Measurements from ENCODE around the gene WHAMM.
"Not testable (repeated sequence)": the region's sequence is repeated elsewhere in the genome, so short reads cannot be mapped to it uniquely, and the experiment has no call there.

WHAMM gene

DNA sequence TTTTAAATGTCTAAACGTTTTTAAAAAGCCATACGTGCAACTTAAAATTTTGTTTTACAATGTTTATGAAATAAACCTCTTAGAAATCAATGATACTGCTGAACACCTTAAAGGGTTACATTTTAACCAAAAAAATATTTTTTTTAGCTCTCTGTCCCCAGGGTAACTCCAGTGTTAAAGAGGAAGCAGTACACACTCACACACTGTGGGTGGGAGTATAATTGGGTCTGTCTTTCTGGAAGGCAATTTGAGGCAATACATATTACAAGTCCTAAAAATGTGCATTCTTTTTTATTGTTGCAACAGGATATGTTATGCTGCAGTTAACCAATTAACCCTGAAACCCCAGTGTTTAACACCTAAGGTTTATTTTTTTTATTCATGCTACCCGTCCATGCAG, 34.1 kb downstream of the WHAMM start:
- DNase-seq, result no peak

DNA sequence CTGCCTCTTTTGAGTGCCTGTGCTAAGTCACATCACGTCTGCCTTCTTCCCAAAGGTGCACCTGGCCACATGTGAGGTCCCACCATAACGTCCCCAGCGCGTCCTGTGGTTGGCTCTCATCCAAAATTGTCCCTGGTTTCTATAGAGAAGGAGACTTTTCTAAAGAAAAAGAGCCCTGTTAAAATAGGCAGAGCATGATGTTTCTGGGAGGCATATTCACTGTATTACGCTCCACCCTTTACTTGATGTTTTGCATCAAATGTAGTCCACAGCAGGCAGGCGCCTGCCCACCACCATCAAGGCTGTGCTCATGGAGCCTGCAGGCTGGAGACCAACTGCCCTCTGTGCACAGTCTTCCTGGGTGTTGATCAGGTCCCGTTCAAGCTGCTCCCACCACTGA, 36.3 kb downstream of the WHAMM start:
- no peak for DNase-seq

DNA sequence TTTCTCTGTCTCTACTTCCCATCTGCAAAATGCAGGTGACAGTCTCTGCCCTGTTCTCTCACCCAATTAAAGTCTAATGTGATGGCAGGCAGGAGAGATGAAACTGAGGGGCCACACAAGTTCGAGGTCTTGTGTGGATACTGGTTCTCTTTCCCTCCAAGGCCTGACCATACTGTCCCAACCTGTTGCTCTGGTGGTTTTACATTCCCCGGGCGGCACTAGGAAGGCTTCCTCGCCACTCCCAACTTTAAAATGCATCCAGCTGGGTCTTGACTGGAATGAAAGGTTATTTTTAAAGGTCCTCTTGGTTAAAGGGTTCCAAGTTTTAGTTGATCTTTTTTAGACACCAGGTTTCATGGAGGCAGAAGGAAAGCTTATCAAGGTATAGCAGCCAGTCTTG, 37.2 kb downstream of the WHAMM start:
- DNase-seq, result no peak

DNA sequence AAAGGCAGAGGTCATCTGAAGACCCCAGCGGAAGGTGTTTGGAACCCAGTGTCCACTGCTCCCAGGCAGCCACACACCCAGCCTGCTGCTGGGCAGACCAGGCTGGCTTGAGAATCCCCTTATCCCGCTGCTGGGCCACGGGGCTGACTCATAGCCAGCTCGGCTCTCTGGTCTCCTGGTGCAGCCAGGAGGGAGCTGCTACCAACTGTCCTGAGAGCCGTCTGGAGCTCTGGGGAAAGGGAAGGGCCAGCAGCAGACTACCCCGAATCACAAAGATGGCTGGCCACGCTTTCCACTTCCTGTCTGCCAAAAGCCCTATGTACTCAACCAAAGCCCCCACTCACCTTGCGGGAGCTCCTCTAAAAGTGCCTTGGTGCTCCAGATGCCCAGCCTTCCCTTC, 38.3 kb downstream of the WHAMM start:
- DNase-seq, result no peak

DNA sequence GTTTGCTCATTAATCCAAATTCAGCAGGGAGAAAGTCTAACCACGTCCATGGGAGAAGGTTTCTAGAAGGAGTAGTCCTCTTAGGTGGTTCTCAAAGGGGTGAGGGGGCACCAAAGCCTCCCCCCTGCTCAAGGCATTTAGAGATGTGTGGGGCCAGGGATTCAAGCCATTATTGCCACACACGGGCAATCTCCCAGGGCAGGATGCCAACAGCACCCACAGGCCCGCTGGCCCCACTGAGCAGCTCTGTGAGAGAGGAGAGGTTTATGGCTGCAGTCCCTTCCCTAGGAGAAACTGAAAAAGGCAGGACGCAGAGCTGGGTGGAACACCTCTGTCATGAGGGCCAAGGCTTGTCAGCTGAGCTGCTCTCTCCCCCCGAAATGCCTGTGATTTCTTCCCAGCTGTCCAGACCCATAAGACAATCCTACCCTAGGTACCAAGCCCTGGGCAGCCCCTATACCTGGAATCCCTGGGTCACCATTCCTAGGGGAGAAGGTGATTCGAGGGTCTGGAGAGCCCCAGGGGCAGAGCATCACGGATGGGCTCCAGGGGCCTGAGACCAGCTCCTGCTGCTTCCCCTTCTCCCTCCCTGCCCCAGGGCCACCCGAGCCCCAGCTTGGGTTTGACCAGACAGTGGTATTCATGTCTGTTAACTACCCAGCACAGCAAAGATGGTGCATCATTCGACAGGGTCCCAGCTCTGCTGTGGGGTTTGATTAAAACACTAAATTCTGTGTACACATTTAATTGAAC, 39.0 kb downstream of the WHAMM start:
- DNase-seq, result no peak

DNA sequence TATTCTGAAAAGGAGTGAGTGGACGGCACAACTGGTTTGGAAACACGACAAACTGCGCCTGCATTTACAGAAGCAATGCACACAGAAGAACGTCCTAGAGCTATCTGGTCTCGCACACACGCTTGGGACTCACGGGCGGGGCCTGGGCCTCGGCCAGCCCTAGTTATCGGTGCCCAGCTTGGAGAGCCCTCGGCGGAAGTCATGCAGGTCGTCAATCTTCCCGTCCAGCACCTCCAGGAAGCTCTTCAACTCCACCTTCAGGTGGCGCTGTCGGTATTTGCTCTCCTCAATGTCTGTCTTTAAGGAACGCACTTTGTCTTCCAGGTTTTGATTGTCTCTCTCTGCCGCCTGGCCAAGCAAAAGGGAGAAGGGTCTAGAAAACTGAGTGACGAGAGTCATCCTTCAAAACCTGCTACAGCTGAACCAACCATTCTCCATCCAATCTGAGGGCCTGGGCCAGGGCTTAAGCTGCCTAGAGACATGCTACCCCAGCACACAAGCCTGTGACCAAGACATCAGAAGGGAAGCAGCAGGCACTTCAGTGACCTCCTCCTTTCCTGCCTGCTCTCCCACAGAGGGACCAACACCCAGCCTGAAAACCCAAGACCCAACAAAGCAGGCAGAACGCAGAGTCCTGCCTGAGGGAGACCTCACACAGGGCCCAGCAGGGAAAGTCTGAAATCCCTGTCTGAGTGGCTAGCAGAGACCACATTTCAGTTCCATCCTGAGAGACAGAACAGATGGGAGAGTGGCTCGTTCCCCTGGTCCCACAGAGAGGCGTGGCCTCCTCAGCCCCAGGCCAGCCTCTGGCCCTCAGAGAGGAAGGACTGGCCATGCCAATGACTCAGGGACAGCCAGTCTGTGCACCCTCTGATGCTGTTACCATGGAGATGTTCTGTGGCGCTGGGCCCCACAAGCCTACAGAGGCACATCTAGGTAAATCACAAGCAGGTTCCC, 40.4 kb downstream of the WHAMM start:
- peak; percentile 59 for DNase-seq

DNA sequence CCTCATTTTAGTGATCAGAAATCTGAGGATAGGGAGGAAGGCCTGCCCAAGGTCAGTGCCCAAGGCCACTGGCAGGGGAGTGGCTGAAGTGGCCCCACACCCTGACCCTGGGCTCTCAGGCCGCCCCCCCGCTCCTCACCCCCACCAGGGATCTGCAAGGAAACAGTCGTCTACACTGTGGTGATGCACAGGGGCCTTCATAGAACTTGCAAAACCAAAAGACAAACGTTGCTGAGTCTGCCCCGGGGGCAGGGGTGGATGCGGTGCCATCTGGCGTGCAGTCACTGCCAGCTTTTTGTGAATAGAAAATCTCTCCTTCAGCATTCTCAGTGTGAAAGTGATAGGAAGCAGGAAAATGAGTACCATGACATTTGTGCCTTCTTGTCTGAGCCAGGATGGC, 41.3 kb downstream of the WHAMM start:
- no peak for DNase-seq

DNA sequence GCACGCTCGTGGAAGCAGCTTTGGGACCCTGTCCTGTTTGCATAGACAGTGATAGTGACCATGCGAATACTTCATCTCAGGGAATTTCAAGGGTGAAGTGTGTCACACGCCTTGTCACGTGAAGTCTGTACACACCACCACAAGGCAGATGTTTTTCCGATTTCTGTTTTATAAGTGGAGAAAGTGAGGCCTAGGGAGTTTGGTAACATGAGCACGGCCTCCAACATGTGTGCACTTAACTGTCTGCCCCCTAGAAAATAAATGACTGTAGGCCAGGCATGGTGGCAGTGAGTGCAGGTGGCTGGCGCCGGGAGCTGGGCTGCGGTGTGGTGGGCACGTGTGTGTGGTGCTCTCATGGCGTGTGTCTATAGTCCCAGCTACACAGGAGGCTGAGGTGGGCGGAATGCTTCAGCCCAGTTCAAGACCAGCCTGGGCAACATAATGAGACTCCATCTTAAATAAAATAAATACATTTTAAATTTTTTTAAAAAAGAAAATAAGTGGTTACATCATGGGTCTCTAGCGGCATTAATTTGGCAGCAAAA, 42.0 kb downstream of the WHAMM start:
- DNase-seq, result no peak

DNA sequence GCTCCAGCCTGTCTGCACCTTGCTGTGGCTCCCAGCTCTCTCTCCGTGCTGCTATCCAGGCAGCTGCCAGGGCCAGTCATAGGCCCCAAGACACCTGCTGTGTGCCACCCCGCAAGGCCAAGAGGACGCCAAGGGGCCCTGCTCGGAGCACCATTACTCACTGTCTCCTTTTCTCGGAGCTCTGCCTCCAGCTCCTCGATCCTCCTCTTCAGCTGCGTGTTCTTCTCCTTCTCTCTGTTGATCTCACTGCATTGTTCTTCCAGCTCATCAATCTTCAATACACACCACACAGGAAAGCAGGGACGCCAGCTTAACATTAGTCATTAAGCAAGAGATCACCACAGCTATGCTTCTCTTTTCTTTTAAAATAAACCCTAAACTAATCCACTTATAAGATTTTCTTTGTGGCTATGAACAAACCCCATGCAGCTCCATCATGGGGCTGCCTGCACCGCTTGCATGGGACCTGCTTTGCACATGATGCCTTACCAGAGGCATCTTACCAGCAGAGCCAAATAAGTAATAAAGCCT, 42.6 kb downstream of the WHAMM start:
- no peak for DNase-seq

DNA sequence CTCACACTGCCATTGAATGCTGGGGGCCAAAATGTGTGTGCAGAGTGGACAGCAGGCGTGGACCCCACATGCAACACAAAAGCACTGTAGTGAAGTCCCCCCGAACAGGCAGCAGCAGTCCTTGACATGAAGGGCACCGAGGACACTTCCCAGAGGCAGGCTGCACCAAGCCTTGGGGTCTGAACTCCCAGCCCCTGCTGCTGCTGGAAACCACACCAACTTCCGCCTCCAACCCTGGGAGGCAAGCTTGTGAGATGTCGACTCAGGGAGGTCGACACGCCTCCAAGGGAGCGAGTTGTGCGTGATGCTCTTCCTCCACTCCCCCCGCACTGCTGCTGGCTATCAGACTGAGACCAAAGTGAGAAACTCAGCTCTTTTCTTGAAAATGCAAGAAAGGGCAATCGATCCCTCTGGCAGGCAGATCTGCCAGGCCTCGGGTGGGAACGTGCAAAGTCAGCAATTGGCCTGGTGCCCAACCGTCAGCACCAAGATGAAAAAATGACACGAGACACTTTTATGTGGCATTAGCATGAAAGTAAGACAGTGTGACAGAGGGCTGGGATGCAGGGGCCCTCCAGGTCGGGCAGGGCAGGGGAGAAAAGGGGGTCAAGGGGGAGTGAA, 43.6 kb downstream of the WHAMM start:
- no peak for DNase-seq

DNA sequence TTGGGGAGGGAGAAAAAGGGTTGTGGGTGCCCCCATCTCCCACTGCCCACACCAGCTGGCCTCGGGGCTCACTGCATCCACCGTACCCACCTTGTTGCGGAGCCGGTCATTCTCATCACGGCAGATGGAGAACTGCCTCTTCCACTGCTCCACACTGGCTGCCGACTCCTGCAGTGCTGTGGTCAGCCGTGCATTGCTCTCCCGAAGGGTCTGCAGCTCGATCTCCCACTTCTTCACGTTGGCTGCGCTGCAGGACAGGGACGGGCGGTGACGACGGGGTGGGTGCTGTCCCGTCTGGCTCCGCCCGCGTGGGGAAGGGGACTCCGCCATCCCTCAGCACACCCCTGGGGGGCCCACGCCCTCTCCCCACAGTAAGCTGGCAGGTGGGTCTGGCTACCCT, 45.1 kb downstream of the WHAMM start:
- no peak for DNase-seq

DNA sequence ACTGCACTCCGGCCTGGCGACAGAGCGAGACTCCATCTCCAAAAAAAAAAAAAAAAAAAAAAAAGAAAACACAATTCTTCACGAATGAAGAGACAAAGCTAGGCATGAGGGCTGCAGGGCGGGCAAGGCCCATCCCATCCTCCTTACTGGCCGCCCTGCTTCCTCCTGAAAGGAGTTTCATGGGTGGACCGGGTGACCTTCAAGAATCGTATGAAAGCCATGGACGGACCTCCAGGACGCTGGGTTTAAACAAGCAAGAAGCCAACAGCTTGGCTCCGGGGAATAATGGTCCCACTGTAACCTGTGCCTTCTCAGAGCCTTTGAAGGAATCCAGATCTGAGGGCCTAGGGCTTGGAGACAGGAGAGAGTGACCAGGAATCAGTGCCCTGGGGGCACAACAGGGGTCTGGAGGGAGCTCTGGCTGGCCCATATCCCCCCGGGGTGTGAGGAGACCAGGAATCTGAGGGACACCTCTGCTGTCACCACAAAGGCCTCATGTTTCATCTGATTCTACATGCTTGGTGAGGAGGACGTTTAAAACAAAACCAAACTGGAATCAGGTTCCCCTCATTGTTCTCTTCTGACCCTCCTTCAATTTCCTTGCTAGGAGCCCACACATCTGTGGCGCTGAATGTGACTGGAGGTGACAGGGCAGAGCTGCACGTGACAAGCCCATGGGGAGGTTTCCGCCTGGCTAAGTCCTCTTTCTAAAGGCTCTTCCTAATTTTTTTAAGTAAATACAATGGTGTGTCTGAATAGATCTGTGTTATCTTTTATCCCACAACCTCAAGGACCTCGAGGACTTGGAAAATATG, 46.1 kb downstream of the WHAMM start:
- no peak for DNase-seq

DNA sequence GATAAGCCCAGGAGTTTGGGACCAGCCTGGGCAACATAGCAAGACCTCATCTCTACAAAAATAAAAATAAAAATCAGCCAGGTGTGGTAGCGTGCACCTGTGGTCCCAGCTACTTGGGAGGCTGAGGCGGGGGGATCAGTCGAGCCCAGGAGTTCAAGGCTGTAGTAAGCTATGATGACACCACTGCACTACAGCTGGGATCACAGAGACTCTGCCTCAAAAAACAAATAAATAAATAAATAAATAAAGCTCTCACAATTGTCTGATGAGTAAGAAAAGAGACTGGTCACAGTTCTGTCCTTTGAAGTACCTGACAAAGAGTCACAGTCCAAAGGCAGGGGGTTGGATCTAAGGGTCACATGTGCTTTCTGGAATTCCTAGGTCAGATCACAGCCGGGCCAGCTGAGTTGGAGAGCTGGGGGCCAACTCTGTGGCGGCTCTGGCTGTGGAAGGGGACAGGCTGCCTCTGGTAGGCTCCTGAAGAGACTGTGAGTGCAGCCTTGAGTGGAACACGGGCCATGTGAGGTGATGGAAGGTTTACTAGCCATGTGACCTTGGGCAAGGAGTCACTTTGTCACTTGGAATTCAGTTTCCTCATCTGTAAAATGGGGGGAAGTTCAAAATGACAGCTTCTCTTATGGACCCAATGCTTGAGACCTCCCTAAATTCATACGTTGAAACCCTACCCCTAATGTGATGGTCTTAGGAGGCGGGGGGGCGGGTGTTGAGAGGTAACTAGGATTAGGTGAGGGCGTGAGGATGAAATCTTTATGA, 47.2 kb downstream of the WHAMM start:
- DNase-seq, result no peak

DNA sequence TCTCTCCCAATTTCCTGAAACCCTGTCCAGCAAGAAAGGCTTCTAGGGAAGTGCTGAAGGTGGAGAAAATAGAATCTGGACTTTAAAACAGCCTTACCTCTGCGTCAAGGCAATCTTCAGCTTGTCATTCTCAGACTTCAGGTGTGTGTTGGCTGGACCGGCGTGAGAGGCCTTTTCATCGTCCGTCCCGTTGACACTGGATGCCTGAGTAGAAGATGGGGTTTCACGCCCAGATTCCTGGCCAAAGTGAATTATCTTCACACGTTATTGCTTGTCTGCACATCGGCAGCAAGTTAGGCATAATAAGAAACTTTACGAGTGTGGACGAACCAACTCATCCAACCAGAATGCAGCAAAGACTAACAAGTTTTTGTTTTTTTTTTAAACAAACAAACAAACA, 49.5 kb downstream of the WHAMM start:
- DNase-seq, result no peak

DNA sequence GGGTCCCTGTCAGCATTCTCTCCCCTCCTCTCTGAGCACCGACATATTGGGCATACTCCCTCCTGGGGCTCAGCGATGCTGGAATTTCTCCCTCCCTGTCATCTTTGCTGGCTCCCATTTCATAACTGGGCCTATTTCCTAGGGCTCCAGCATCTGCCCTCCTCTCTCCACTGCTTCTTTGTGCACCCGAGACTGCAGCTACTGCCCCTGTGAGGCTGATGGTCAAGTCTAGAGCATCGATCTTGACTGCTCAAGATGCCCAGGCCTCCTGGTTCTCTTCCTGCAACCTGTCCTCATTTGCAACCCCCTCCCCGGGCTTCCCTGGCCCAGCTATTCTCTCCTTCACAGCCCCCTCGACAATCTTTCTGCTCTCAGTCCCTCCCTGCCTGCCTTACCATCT, 53.5 kb downstream of the WHAMM start:
- no peak for DNase-seq

DNA sequence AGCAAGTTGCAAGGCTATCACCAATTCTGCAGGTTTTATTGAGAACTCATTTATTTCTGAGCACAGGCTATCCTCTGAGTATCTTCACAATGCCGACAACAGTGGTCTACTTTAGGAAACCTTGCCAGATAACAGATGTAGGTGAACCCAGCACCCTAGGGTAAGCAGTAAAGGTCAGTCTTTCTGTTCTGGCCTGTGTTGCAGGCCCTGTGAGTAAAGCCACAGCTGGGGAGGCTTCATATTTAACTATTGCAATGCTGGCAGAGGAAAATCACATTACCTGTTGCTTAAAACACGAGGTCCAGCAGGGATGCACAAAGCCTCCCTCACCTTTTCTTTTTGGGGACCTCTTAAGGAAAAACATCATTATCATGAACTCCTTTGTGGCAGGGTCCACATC, 55.5 kb downstream of the WHAMM start:
- no peak for DNase-seq

DNA sequence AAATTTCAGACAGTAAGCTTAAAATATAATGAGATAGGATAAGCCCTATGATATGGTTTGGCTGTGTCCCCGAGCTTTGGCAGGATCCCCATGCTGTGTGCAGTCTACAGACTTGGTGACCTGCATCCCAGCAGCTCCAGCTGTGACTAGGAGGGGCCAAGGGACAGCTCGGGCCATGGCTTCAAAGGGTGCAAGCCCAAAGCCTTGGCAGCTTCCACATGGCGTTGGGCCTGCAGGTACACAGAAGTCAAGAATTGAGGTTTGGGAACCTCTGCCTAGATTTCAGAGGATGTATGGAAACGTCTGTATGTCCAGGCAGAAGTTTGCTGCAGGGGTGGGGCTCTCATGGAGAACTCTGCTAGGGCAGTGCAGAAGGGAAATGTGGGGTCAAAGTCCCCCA, 56.2 kb downstream of the WHAMM start:
- not testable (repeated sequence) for DNase-seq

DNA sequence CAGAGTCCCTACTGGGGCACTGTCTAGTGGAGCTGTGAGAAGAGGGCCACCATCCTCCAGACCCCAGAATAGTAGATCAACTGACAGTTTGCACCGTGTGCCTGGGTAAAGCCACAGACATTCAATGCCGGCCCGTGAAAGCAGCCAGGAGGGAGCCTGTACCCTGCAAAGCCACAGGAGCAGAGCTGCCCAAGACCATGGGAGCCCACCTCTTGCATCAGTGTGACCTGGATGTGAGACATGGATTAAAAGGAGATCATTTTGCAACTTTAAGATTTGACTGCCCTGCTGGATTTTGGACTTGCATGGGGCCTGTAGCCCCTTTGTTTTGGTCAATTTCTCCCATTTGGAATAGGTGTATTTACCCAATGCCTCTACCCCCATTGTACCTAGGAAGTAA, 56.6 kb downstream of the WHAMM start:
- DNase-seq, result not testable (repeated sequence)

DNA sequence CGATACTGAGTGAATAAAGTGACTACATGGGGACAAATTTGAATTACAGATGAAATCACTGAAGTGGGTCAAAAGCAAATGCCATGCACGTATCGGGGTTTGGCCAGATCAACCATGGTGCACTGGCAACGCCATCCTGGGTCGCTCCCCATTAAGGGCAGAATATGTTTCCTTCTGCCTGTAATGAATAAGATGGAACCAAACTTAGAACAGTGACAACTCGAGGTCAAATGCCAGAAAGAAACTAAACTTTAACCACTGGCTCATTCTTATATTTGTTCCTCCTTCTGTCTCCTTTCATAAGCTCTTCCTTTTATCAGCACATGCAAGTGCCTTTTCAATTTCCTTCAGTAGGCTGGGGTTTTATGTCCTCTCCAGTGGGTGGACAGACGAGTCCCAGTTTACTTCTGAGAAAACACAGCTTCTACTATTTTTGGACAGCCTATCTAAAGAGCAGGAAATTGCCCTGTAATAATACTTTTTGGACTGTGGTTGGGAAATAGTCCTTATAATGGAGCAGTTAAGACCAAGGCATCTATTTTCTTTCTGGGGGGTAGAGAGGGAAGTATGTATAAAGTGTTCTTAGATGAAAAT, 61.4 kb downstream of the WHAMM start:
- DNase-seq, result no peak

DNA sequence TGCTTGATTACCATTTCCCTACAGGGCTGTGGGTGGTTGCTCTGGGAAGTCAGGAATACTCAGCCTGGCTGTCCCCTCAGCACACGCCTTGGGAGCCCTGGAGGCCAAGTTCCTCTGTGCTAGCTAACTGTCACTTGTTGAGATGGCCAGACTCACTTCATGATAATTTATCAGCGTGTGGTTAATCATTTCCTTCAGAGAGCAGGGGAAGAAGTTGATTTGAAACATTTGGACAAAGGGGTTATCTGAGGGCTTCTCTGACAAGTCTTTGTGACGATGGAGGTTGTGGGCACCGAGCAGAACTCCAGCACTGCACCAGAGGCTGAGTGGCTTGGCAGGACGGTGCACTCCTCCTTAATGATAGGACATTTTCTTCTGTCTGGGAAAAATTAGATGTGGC, 61.9 kb downstream of the WHAMM start:
- DNase-seq, result no peak

DNA sequence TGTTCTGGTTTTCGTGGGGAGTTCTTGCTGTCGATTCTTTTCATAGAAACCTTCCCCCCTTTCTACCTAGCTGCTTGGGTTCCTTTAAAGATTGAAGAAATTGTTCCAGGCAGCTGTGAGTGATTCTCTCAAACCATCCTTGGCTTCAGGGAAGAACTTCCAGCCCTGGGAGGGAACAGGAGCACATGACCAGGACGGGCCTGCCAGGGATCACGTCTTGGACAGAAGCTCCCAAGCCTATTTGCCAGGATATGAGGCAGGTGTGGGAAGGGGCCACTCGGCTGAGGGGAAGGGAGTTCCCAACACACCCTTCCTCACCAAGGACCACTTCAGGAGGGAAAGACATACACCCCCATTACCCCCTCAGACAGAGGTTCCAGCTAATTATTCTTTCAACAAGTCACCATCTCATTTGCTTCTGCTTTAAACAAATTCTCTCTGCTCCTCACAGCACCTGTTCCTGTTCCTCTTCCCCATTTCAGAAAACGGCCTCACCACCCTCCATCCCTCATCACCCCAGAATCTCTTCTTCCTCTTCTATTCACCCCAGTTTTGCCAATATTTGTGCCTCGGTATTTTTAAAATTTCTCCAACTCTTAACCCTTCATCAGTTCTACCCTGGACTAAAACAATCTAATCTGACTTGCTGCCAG, 62.5 kb downstream of the WHAMM start:
- DNase-seq, result no peak
